ENCODE results near the gene GPRIN3. TPM values are rescaled to one million over a fixed set of nuclear protein-coding genes. Genes with fewer than 3 reads are reported as not detected.

GPRIN3 gene
- total RNA-seq, 2 donors from 2014 or later, result 5.2 to 7.8 TPM

DNA sequence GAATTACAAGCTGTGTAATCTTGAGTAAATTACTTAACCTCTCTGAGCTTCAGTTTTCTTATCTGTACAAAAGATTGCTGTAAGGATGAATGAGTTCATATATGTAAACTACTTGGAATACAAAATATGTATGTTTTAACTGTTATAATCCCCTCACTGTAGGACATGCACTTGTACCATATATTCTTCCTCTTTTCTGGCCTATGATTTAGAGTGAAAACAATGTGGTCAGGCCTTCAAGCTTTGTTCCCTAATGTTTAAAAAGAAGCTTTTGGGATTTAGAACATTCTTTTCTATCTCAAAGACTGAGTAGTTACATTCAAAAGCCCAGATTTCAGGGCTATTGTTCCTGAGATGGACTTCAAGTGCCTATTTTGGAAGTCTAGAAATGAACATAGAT is 26.7 kb upstream of the GPRIN3 start:
- Histone ChIP-seq H3K36me3 (no peaks in the 10 kb centered on the region), H3K9me3 (no peaks in the 10 kb centered on the region), H3K4me1 (no peaks in the 10 kb centered on the region), H3K4me3 (no peak overlapping the region), H3K27me3 (no peaks in the 10 kb centered on the region), H3K27ac (no peak overlapping the region)
- TF ChIP-seq, protein P1, sequence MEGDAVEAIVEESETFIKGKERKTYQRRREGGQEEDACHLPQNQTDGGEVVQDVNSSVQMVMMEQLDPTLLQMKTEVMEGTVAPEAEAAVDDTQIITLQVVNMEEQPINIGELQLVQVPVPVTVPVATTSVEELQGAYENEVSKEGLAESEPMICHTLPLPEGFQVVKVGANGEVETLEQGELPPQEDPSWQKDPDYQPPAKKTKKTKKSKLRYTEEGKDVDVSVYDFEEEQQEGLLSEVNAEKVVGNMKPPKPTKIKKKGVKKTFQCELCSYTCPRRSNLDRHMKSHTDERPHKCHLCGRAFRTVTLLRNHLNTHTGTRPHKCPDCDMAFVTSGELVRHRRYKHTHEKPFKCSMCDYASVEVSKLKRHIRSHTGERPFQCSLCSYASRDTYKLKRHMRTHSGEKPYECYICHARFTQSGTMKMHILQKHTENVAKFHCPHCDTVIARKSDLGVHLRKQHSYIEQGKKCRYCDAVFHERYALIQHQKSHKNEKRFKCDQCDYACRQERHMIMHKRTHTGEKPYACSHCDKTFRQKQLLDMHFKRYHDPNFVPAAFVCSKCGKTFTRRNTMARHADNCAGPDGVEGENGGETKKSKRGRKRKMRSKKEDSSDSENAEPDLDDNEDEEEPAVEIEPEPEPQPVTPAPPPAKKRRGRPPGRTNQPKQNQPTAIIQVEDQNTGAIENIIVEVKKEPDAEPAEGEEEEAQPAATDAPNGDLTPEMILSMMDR (IDR thresholded peaks at IDR 0.05), result no peak
- no peak for DNase-seq (ENCODE audit: low spot score)

DNA sequence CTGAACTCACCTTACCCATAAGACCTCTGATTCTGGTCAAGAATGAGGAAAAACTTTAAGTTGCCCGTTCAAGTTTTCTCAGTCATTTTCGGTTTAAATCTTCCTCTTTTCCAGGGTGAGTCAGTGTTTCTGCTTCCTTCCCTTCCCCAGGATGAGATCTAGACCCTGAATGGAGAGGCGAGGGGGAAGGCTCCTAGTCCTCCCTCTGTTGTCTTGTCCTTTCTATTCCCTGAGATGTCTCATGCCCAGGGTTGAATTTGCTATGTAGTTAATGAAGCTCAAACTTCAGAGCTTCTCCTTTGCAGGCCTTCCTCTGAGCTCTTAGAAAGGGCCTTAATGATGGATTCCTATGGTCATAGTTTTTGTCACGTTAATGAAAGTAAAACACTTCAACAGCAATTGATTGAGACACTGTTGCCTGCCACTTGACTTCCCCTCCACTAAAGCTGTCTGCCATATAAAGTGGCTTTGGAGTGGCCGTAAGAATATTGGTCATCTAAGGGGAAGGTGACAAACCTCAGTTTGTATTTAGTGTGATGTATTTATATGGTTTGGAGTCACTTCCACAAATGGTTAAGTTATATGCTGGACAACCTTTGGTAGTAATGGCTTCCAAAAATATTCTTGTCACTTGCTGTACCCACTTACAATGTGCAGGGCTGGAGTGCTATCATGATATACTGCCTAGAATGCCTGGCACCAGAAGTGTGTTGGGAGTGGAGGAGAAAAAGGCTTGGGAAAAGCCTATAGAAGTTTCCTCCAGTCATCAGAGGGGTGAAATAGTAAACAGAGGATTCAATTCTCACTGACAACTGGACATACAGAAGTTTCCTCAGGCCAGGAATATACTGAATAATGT is 24.3 kb upstream of the GPRIN3 start:
- TF ChIP-seq, protein P1 (IDR thresholded peaks at IDR 0.05), result no peak
- no peak for DNase-seq (ENCODE audit: low spot score)
- H3K27ac ChIP-seq, result no peak overlapping the region
- peaks cover 0 to 6% of the 10 kb centered on the region in 2 donors for H3K9me3 ChIP-seq
- H3K4me3 ChIP-seq, result no peak overlapping the region
- no peaks in the 10 kb centered on the region for H3K4me1 ChIP-seq
- no peaks in the 10 kb centered on the region for H3K27me3 ChIP-seq
- no peaks in the 10 kb centered on the region for H3K36me3 ChIP-seq

DNA sequence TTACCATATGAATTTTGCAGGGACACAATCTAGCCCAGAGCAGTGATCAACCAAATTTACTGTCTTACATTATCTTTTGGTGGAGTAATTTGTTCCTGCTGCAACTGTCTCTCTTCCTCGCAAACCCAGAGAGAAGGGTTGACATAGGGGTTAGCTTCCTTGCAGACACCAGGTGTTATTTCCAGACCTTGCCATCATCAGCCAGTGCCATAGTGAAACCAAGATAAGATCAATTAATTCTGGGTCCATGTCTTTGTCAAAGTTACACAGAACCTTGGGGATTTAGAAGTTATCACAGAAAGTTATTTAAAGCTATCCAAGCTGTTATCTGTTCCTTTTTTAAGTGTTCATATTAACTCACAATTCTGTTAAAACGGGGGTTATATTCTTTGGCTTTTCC is 23.6 kb upstream of the GPRIN3 start:
- no peak overlapping the region for H3K27ac ChIP-seq
- no peak for DNase-seq (ENCODE audit: low spot score)
- H3K4me3 ChIP-seq, result no peak overlapping the region
- H3K4me1 ChIP-seq, result no peaks in the 10 kb centered on the region
- no peaks in the 10 kb centered on the region for H3K36me3 ChIP-seq
- TF ChIP-seq, protein P1 (IDR thresholded peaks at IDR 0.05), result no peak
- no peaks in the 10 kb centered on the region for H3K27me3 ChIP-seq
- peaks cover 0 to 6% of the 10 kb centered on the region in 2 donors for H3K9me3 ChIP-seq

DNA sequence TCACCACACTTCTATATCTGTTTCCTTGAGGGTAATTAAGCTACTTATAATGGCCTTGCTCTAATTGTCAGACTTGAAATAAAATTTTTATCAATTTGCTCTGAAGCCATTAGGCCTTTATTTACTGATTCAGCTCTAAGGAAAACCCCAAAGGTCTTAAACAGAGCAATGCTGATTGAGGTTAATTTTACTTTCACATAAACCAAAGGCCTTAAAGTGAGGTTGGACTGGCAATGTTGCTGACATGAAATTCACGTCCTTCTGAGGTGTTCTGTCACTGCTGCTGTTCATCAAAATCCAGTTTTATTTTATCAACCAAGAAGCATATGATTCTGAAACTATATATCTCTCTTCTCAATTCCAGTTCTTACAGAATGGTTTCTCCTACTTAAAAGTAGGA is 21.7 kb upstream of the GPRIN3 start:
- no peaks in the 10 kb centered on the region for H3K27me3 ChIP-seq

DNA sequence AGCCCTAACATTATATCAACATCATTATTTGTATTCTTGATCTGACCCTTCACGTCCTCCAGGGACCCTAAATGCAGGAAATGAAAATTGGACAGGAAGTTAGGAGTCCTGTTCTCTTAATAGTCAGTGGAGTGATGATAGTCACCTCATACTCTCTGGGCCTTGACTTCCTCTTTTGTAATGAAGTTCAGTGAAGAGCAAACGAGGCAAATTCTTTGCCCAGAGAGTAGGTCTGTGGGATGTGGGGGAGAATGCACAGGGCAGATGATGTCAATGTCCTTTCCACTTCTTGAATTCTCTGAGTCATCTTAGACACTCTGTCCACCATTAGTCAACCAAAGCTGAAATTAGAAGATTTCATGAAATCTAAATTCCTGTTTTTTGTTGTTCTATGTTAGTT is 17.1 kb upstream of the GPRIN3 start:
- Histone ChIP-seq H3K4me1 (no peaks in the 10 kb centered on the region), H3K4me3 (no peak overlapping the region), H3K27ac (no peak overlapping the region), H3K27me3 (no peaks in the 10 kb centered on the region), H3K36me3 (no peaks in the 10 kb centered on the region), H3K9me3 (peaks cover 0 to 6% of the 10 kb centered on the region in 2 donors)
- TF ChIP-seq, protein P1 (IDR thresholded peaks at IDR 0.05), result no peak
- no peak for DNase-seq (ENCODE audit: low spot score)

More for the DNA sequence above, 21.7 kb upstream of the GPRIN3 start:
- no peak for DNase-seq (ENCODE audit: low spot score)
- Histone ChIP-seq H3K9me3 (peaks cover 0 to 6% of the 10 kb centered on the region in 2 donors), H3K27ac (no peak overlapping the region), H3K4me1 (no peaks in the 10 kb centered on the region), H3K4me3 (no peak overlapping the region), H3K36me3 (no peaks in the 10 kb centered on the region)
- TF ChIP-seq, protein P1 (IDR thresholded peaks at IDR 0.05), result no peak

All from right atrium auricular region (tissue), 2 donors.